GM10266 (cell line): ENCODE measurements around the gene DAP3.
"Not testable (repeated sequence)": the region's sequence is repeated elsewhere in the genome, so short reads cannot be mapped to it uniquely, and the experiment has no call there.

Experiments
- DNase-seq: peaks from one replicate; pipeline ENCODE4 v3.0.0; 2012; ENCODE audit errors: extremely low spot score
- CTCF ChIP-seq: IDR thresholded peaks from 2 replicates; pipeline ENCODE4 v1.5.1; 2012; ENCODE audit warnings: mild to moderate bottlenecking, low read depth; ENCODE audit not compliant: control insufficient read depth, insufficient read depth; ENCODE audit errors: missing control alignments

Gene DAP3

GRCh38 chr1:155649676-155650075 is 39.2 kb upstream of the DAP3 start:
- DNase-seq = no peak
- no peak for TF ChIP-seq CTCF

- TF ChIP-seq CTCF = no peak
- no peak for DNase-seq
Measured at GRCh38 chr1:155650231-155650757, 38.6 kb upstream of the DAP3 start.

- no peak for DNase-seq
- TF ChIP-seq CTCF = no peak
Measured at GRCh38 chr1:155651861-155652661, 36.8 kb upstream of the DAP3 start.

GRCh38 chr1:155652951-155653350 is 35.9 kb upstream of the DAP3 start:
- TF ChIP-seq CTCF = no peak

GRCh38 chr1:155657463-155657862 is 31.4 kb upstream of the DAP3 start:
- TF ChIP-seq CTCF = no peak
- no peak for DNase-seq

More at GRCh38 chr1:155652951-155653350, 35.9 kb upstream of the DAP3 start:
- no peak for DNase-seq

- DNase-seq = not testable (repeated sequence)
Measured at GRCh38 chr1:155661239-155661638, 27.7 kb upstream of the DAP3 start.

- no peak for DNase-seq
- no peak for TF ChIP-seq CTCF
Measured at GRCh38 chr1:155669233-155670162, 19.4 kb upstream of the DAP3 start.
